ENCODE data around the gene SNAPC4.
"Not testable (repeated sequence)": the region's sequence is repeated elsewhere in the genome, so short reads cannot be mapped to it uniquely, and the experiment has no call there.

Gene SNAPC4

DNA sequence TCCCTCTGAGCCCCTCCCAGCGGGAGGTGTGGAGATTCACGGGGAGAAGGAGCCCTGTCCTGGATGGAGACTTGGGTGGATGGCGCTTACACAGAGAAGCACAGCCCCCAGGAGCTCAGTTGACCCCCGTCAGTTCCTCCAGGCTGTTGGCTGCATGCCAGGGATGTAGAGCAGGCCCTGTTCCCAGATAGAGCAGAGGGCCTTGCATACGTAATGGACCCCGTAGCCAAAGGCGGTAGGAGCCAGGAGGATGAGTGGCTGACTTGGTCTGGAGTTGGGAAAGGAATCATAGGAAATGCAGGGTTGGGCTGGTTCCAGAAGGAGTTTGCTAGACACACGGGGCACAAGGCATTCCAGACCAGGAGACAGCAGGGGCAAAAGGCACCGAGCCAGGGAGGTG lies 13.0 kb upstream of the SNAPC4 start:
- no peak overlapping the region for H3K27ac ChIP-seq
- DNase-seq (ENCODE audit: low read depth, low spot score): no peak

DNA sequence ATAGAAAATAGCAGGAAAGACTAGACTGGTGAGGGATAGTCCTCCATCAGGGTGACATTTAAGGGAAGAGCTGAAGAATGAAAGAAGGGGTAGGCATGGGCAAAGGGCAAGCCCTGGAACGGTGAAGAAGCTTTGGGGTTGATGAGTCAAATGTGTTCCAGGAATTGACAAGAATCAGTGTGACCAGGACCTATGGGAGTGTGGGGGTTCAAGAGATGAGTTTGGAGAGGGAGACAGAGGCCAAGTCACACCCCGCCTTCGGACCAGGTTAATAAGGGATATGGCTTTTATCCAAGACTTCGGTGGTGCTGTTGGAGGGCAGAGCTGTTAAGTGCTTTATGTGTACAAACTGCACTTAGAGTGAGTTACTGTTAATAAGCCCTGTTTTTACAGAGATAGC lies 11.4 kb upstream of the SNAPC4 start:
- DNase-seq (ENCODE audit: low read depth, low spot score): no peak
- H3K27ac ChIP-seq: peak overlapping the region; percentile 59

GRCh38 chr9:136410500-136411287 lies 10.7 kb upstream of the SNAPC4 start, which contains the start of the genes ENTR1 and PMPCA:
Gene ENTR1 (minus strand): TSS chr9:136410614. CDS start chr9:136410397, 217 bp downstream.
Gene PMPCA (plus strand): TSS chr9:136410658. CDS start chr9:136410669, 11 bp downstream.
- H3K27ac ChIP-seq: peak within 1 kb of the TSS; percentile 59
- DNase-seq (ENCODE audit: low read depth, low spot score): peak; percentile 22

GRCh38 chr9:136409557-136410455 lies 9.8 kb upstream of the SNAPC4 start:
- no peak for DNase-seq (ENCODE audit: low read depth, low spot score)
- peak overlapping the region; percentile 59 for H3K27ac ChIP-seq

DNA sequence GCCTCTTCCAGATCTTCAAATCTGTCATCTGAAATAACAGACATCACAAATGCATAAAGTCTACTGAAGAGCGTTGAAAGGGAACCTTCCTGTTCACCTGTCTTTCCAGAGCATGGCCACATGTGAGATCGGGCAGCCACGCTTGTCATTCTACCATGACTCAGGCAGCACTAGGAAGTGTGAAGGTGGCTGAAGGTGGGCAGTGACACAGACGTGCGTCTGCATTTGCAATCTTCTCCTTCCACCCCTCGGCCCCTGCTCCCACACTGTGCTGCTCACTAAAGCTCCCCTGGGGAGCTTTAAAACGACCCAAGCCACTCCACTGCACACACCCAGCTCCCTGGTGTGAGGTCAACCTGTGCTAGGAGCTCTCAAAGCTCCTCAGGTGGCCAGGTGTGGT lies 7.9 kb upstream of the SNAPC4 start:
- no peak for DNase-seq (ENCODE audit: low read depth, low spot score)
- H3K27ac ChIP-seq: no peak overlapping the region

DNA sequence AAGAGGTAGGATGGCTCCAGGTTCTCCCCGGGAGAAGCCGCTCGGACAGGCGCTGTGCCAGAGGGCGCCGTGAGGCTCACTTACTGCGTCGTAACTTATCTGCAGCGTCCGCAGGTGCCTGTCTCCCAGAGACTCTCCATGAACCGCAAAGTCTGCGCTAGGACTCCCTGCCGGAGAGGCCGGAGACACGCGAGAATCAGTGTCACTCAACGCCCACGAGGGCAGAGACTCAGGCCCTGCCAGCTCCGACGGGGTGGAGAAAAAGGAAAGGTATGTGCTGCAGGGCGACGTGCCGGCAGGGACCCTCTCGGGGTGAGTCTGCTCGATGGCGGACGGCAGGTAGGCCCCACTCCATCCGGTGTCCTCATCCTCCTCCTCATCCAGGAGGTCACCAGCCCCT lies 7.1 kb upstream of the SNAPC4 start:
- H3K27ac ChIP-seq; DNase-seq (ENCODE audit: low read depth, low spot score): not testable (repeated sequence)

DNA sequence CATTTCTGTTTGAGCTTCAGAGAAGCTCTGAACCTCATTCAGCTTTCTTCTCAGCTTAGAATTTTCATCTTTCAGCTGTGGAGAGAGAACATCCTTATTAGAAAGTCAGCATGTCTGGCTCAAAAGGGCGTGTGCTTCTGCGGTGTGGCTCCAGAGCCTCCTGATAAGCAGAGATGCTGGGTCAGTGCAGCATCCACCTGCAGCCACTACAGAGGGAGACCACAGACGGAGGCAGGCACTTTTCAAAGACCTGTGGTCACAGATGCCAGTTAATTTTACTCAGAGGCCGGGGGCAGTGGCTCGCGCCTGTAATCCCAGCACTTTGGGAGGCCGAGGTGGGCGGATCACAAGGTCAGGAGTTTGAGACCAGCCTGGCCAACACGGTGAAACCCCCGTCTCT lies 5.9 kb upstream of the SNAPC4 start:
- not testable (repeated sequence) for H3K27ac ChIP-seq; DNase-seq (ENCODE audit: low read depth, low spot score)

DNA sequence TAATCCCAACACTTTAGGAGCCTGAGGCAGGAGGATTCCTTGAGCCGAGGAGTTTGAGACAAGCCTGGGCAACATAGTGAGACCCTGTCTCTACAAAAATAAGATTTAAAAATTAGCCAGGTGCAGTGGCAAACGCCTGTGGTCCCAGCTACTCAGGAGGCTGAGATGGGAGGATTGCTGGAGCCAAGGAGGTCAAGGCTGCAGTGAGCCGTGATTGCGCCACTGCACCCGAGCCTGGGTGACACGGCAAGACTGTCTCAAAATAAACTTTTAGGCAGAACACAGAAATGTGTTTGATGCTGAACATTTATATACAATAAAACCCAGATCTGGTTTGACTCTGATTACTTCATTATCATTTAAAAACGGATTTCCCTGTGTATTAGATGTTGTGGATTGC lies 5.5 kb upstream of the SNAPC4 start:
- H3K27ac ChIP-seq: no peak overlapping the region
- DNase-seq (ENCODE audit: low read depth, low spot score): no peak

DNA sequence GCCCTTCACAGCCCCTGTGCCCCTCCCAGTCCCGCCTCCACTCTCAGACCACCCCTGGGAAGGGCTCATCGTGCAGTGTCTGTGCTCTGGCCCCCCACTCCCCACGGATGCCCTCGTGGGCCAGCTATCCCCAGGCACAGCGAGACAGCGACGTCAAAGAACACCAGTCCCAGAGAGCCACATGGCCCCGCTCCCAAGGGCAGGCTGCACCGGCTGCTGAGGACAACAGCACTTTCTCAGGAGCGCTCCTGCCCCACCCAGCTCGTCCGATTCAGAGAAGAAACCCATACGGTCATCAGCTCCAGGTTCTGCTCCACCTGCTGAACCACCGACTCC lies 4.8 kb upstream of the SNAPC4 start:
- no peak for DNase-seq (ENCODE audit: low read depth, low spot score)
- H3K27ac ChIP-seq: no peak overlapping the region

- no peak for DNase-seq (ENCODE audit: low read depth, low spot score)
Observed at GRCh38 chr9:136403915-136404800, 4.2 kb upstream of the SNAPC4 start.

DNA sequence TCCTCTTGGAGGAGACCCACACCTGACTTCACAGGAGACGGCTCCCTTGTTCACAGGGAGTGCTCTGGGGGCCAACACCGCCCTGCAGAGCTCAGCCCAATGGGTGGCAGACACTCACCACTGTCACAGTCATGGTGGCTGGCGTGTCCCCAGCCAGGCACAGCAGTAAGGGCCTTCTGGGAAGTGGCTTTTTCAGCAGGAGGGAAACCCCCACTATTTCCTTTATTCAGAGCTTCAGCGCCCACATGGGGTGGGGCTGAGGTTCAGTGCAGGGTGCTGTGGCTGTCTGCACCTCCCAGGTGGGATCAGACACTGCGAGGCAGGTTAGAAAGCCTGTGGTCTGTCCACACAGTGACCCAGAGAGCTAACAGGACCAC lies 3.6 kb upstream of the SNAPC4 start:
- no peak for DNase-seq (ENCODE audit: low read depth, low spot score)
- no peak overlapping the region for H3K27ac ChIP-seq

More at GRCh38 chr9:136403915-136404800, 4.2 kb upstream of the SNAPC4 start:
- no peak overlapping the region for H3K27ac ChIP-seq

GRCh38 chr9:136402067-136402466 lies 2.1 kb upstream of the SNAPC4 start:
- H3K27ac ChIP-seq: no peak overlapping the region
- DNase-seq (ENCODE audit: low read depth, low spot score): no peak

- DNase-seq (ENCODE audit: low read depth, low spot score): no peak
- H3K27ac ChIP-seq: no peak overlapping the region
Observed at GRCh38 chr9:136401173-136401922, 1.4 kb upstream of the SNAPC4 start.

DNA sequence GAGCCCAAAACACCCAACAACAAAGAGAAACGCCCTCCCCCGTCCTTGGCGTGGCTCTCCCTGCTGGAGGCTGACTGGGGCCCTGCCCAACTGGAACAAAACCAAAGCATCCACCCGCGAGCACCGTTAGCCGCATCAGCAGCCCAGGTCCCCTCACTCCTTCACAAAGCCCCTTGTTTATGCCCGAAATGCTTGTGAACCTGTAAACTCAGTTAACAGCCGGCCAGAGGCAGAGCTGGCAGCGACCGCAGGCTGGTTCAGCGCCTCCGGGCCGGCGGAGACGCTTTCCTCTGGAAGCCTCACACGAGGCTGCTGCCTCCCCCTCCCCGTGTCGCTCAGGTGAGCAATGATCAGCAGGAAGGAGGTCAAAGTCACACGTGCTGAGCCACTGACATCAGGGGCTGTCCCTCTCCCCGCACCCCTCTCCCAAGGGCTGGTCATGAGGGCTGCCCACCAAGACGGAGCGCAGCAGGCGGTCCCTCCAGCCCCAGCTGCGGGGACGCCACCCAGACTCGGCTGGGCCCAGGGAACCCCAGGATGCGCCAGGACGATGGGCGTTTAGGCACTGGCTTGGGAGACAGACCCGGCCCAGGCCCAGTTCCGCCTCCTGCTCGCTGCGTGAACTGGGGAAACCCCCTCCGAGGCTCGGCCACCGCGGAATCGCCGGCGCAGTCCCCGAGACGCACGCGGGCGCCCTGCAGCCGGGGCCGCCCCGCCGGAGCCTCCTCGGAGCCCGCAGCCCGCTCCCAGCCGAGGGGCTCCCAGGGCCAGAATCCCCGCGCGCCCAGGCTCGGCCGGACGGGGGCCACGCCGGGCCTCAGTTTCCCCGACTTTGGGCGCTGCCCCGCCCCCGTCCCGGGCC lies 563 bp downstream of the SNAPC4 start:
- no peak for DNase-seq (ENCODE audit: low read depth, low spot score)

GRCh38 chr9:136398286-136398685 lies 1.7 kb downstream of the SNAPC4 start:
- no peak for DNase-seq (ENCODE audit: low read depth, low spot score)
- no peak overlapping the region for H3K27ac ChIP-seq

More for the DNA sequence above, 563 bp downstream of the SNAPC4 start:
- H3K27ac ChIP-seq: peak overlapping the region; percentile 26

GRCh38 chr9:136397643-136398042 lies 2.3 kb downstream of the SNAPC4 start:
- DNase-seq (ENCODE audit: low read depth, low spot score): no peak
- H3K27ac ChIP-seq: no peak overlapping the region

- DNase-seq (ENCODE audit: low read depth, low spot score): no peak
- no peak overlapping the region for H3K27ac ChIP-seq
Observed at GRCh38 chr9:136396219-136396515, 3.8 kb downstream of the SNAPC4 start.

DNA sequence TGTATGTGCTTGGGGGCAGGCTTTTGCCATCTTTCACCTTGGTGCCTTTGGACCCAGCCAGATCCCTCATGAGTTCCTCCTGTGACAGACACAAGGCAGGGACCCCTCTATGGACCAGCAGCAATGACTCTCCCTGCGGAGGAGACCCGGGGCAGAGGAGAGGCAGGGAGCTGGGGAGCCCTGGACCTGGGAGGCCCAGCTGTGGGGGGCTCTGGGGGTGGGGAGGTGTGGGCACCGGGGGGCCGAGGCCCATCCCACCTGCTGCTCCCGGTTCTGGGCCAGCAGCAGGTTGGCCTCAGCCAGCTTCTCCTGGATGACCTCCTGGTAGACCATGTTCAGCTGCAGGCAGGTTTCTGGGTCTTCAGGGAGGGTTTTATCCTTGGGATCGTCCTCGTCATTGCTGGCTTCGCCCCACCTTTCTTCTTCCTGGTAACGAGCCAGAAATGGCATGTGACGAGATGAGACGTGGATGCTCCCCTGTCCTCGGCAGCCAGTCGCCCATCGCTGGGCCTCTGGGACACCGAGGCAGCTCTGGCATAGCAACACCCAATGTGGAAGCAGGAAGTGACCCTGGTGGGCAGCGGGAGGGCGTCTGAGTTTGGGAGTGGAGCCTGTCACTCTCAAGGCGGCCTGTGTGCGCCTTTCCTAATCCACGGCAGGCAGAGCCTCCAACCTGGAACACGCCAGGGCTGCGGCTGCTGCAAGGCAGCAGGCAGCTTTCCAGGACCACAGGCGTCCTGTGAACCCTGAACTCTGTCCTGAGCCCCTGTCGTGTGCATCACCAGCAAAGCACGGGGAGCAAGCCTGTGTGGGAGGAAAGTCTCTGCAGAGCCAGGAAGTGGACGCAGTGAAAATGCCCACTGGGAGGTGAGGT lies 4.4 kb downstream of the SNAPC4 start:
- DNase-seq (ENCODE audit: low read depth, low spot score): no peak

More for the DNA sequence above, 4.4 kb downstream of the SNAPC4 start:
- H3K27ac ChIP-seq: no peak overlapping the region

Data from epithelial cell of prostate (primary cell).